ENCODE data around the gene SMIM11. TPM values are rescaled to one million over a fixed set of nuclear protein-coding genes. Genes with fewer than 3 reads are reported as not detected.

Gene SMIM11
- total and polyA plus RNA-seq, 2 donors (not counting 1 experiment from before 2014, with no cell fraction given), result 8.0 to 19.3 TPM

- Histone ChIP-seq H3K9me3 (ENCODE audit: control insufficient read depth, insufficient read depth, low read depth, low read length) (no peaks in the 10 kb centered on the region), H3K9ac (ENCODE audit: insufficient read depth, low read length) (no peak overlapping the region), H2AFZ (ENCODE audit: low read length) (no peak overlapping the region)
These were observed 12.6 kb upstream of the SMIM11 start for GRCh38 chr21:34362670-34363069.

GRCh38 chr21:34363733-34364132 lies 11.6 kb upstream of the SMIM11 start, which contains the start of gene KCNE2:
KCNE2 (plus strand) TSS chr21:34364006; CDS start chr21:34370479, 6,473 bp downstream.
- Histone ChIP-seq H3K4me2 (ENCODE audit: extremely low read depth, insufficient read depth, low read length) (no peak within 1 kb of the TSS), H3K27me3 (ENCODE audit: control insufficient read depth, insufficient read depth, low read length) (peaks cover 3% of the 10 kb centered on the region), H3K9me3 (ENCODE audit: control insufficient read depth, insufficient read depth, low read depth, low read length) (no peaks in the 10 kb centered on the region), H3K36me3 (ENCODE audit: control insufficient read depth, insufficient read depth, low read length) (no peaks in the 10 kb centered on the region), H3K4me3 (replicated peaks in 1 of 4; ENCODE audit: control extremely low read depth in 1 of 4, insufficient read depth in 1 of 4, low read depth in 3 of 4, low read length in 4 of 4) (no peak within 1 kb of the TSS), H4K20me1 (ENCODE audit: control insufficient read depth, extremely low read depth, insufficient read depth, low read length) (no peaks in the 10 kb centered on the region), H3K4me1 (ENCODE audit: control insufficient read depth, extremely low read depth, insufficient read depth, low read length) (no peaks in the 10 kb centered on the region), H3K79me2 (ENCODE audit: control insufficient read depth, insufficient read depth, low read length) (no peaks in the 10 kb centered on the region), H3K9ac (ENCODE audit: insufficient read depth, low read length) (no peak within 1 kb of the TSS), H2AFZ (ENCODE audit: low read length) (no peak within 1 kb of the TSS), H3K27ac (ENCODE audit: insufficient read depth, low read length) (no peak within 1 kb of the TSS)
- DNase-seq (ENCODE audit: low read depth in 2 of 2), result no peak
- TF ChIP-seq EZH2 (IDR thresholded peaks at IDR 0.05; ENCODE audit: low read length, missing control alignments), result no peak
- TF ChIP-seq CTCF (conservative IDR thresholded peaks at IDR 0.05 in 1 of 2, IDR thresholded peaks at IDR 0.05 in 1 of 2; ENCODE audit: low read depth in 1 of 2, low read length in 2 of 2), result no peak

More at GRCh38 chr21:34362670-34363069, 12.6 kb upstream of the SMIM11 start:
- no peak for DNase-seq (ENCODE audit: low read depth in 2 of 2)
- H4K20me1 ChIP-seq (ENCODE audit: control insufficient read depth, extremely low read depth, insufficient read depth, low read length), result no peaks in the 10 kb centered on the region
- H3K36me3 ChIP-seq (ENCODE audit: control insufficient read depth, insufficient read depth, low read length), result no peaks in the 10 kb centered on the region
- H3K4me2 ChIP-seq (ENCODE audit: extremely low read depth, insufficient read depth, low read length), result no peak overlapping the region
- H3K27ac ChIP-seq (ENCODE audit: insufficient read depth, low read length), result no peak overlapping the region
- TF ChIP-seq EZH2 (IDR thresholded peaks at IDR 0.05; ENCODE audit: low read length, missing control alignments), result no peak
- no peak for TF ChIP-seq CTCF (conservative IDR thresholded peaks at IDR 0.05 in 1 of 2, IDR thresholded peaks at IDR 0.05 in 1 of 2; ENCODE audit: low read depth in 1 of 2, low read length in 2 of 2)
- H3K4me3 ChIP-seq (replicated peaks in 1 of 4; ENCODE audit: control extremely low read depth in 1 of 4, insufficient read depth in 1 of 4, low read depth in 3 of 4, low read length in 4 of 4), result no peak overlapping the region
- H3K4me1 ChIP-seq (ENCODE audit: control insufficient read depth, extremely low read depth, insufficient read depth, low read length), result no peaks in the 10 kb centered on the region
- H3K79me2 ChIP-seq (ENCODE audit: control insufficient read depth, insufficient read depth, low read length), result no peaks in the 10 kb centered on the region
- H3K27me3 ChIP-seq (ENCODE audit: control insufficient read depth, insufficient read depth, low read length), result peaks cover 3% of the 10 kb centered on the region

GRCh38 chr21:34364921-34365320 lies 10.4 kb upstream of the SMIM11 start:
- no peaks in the 10 kb centered on the region for H3K36me3 ChIP-seq (ENCODE audit: control insufficient read depth, insufficient read depth, low read length)

More at GRCh38 chr21:34364921-34365320, 10.4 kb upstream of the SMIM11 start:
- Histone ChIP-seq H3K4me3 (replicated peaks in 1 of 4; ENCODE audit: control extremely low read depth in 1 of 4, insufficient read depth in 1 of 4, low read depth in 3 of 4, low read length in 4 of 4) (no peak overlapping the region), H3K4me2 (ENCODE audit: extremely low read depth, insufficient read depth, low read length) (no peak overlapping the region), H4K20me1 (ENCODE audit: control insufficient read depth, extremely low read depth, insufficient read depth, low read length) (no peaks in the 10 kb centered on the region), H3K9me3 (ENCODE audit: control insufficient read depth, insufficient read depth, low read depth, low read length) (no peaks in the 10 kb centered on the region), H3K27me3 (ENCODE audit: control insufficient read depth, insufficient read depth, low read length) (peaks cover 3% of the 10 kb centered on the region), H3K27ac (ENCODE audit: insufficient read depth, low read length) (no peak overlapping the region), H3K79me2 (ENCODE audit: control insufficient read depth, insufficient read depth, low read length) (no peaks in the 10 kb centered on the region), H3K9ac (ENCODE audit: insufficient read depth, low read length) (no peak overlapping the region), H3K4me1 (ENCODE audit: control insufficient read depth, extremely low read depth, insufficient read depth, low read length) (no peaks in the 10 kb centered on the region), H2AFZ (ENCODE audit: low read length) (no peak overlapping the region)
- no peak for DNase-seq (ENCODE audit: low read depth in 2 of 2)
- no peak for TF ChIP-seq EZH2 (IDR thresholded peaks at IDR 0.05; ENCODE audit: low read length, missing control alignments)
- TF ChIP-seq CTCF (conservative IDR thresholded peaks at IDR 0.05 in 1 of 2, IDR thresholded peaks at IDR 0.05 in 1 of 2; ENCODE audit: low read depth in 1 of 2, low read length in 2 of 2), result no peak

All from fibroblast of lung (primary cell).